Naive thymus-derived CD4-positive, alpha-beta T cell (primary cell): ENCODE measurements around the gene PRSS36. TPM values are rescaled to one million over a fixed set of nuclear protein-coding genes. Genes with fewer than 3 reads are reported as not detected.

Source experiments
- ATAC-seq: fragments of 150-1000 bp; cut with Tn5 transposase; 2 replicates; pipeline ENCODE4 v1.10.0; 2021; ENCODE audit warnings: mild to moderate bottlenecking, moderate library complexity
- CTCF ChIA-PET: fragments of 350-600 bp; sonication (Branson Sonifier 250); formaldehyde crosslinking; loops from one replicate; lab custom pipeline; 2021; ENCODE audit warnings: antibody characterized with exemption; lab: Charles Lee
- POLR2A ChIA-PET: fragments of 350-600 bp; sonication (Branson Sonifier 250); formaldehyde crosslinking; loops from one replicate; lab custom pipeline; 2021; ENCODE audit warnings: antibody characterized with exemption, inconsistent platforms; lab: Charles Lee
- DNase-seq, 9 donors: peaks; one replicate each; pipeline versions ENCODE4 v3.0.0 to v3.0.0-alpha.2; 2020 to 2022; ENCODE audit warnings: mixed read lengths in 1 of 9
- H3K27ac ChIP-seq: one replicate; pipeline ENCODE4 v1.7.0; 2013; ENCODE audit warnings: mild to moderate bottlenecking, low read depth, low read length, moderate library complexity
- H3K27me3 ChIP-seq, 2 donors: one replicate each; pipeline ENCODE4 v1.7.0; 2013; ENCODE audit warnings: low read length in 2 of 2, mild to moderate bottlenecking in 2 of 2, moderate library complexity in 2 of 2; ENCODE audit not compliant: control insufficient read depth in 2 of 2, insufficient read depth in 2 of 2
- H3K36me3 ChIP-seq, 3 experiments: 1 replicate in 2 of 3; 2 replicates in 1 of 3; pipeline ENCODE4 v1.7.0; 2013; ENCODE audit warnings: low read length in 3 of 3, mild to moderate bottlenecking in 3 of 3, moderate library complexity in 1 of 3; ENCODE audit not compliant: insufficient read depth in 3 of 3, control insufficient read depth in 2 of 3
- H3K4me1 ChIP-seq, 2 donors: one replicate each; pipeline ENCODE4 v1.7.0; 2013; ENCODE audit warnings: low read length in 2 of 2, mild to moderate bottlenecking in 2 of 2, moderate library complexity in 1 of 2; ENCODE audit not compliant: control insufficient read depth in 2 of 2, insufficient read depth in 2 of 2
- H3K4me3 ChIP-seq: 2 replicates; pipeline ENCODE4 v1.7.0; 2013; ENCODE audit warnings: mild to moderate bottlenecking, low read length
- H3K9me3 ChIP-seq, 3 experiments: 1 replicate in 2 of 3; 2 replicates in 1 of 3; pipeline ENCODE4 v1.7.0; 2013; ENCODE audit warnings: low read length in 3 of 3; ENCODE audit not compliant: control insufficient read depth in 2 of 3
- H3K27ac Mint-ChIP-seq, 9 donors: one replicate each; pipeline ENCODE4 v1.8.0; 2020 to 2022; ENCODE audit warnings: mixed read lengths in 9 of 9, mild to moderate bottlenecking in 8 of 9, moderate library complexity in 5 of 9, inconsistent platforms in 2 of 9
- H3K27me3 Mint-ChIP-seq, 5 donors: one replicate each; pipeline ENCODE4 v1.8.0; 2021 to 2022; ENCODE audit warnings: mixed read lengths in 5 of 5, mild to moderate bottlenecking in 1 of 5
- H3K36me3 Mint-ChIP-seq, 5 donors: one replicate each; pipeline ENCODE4 v1.8.0; 2020 to 2022; ENCODE audit warnings: mixed read lengths in 5 of 5, mild to moderate bottlenecking in 3 of 5, inconsistent platforms in 1 of 5
- H3K4me1 Mint-ChIP-seq, 7 donors: one replicate each; pipeline ENCODE4 v1.8.0; 2020 to 2022; ENCODE audit warnings: mixed read lengths in 7 of 7, mild to moderate bottlenecking in 3 of 7, inconsistent platforms in 1 of 7
- H3K4me3 Mint-ChIP-seq, 10 donors: one replicate each; pipeline ENCODE4 v1.8.0; 2020 to 2022; ENCODE audit warnings: mild to moderate bottlenecking in 10 of 10, mixed read lengths in 10 of 10, moderate library complexity in 6 of 10, inconsistent platforms in 2 of 10
- H3K9me3 Mint-ChIP-seq, 11 donors: one replicate each; pipeline ENCODE4 v1.8.0; 2020 to 2022; ENCODE audit warnings: mixed read lengths in 11 of 11, mild to moderate bottlenecking in 4 of 11, inconsistent platforms in 1 of 11, moderate library complexity in 1 of 11
- intact Hi-C, 2 donors: fragments of 100-400 bp; cut with micrococcal nuclease; formaldehyde crosslinking; loops; one replicate each; pipeline ENCODE4 v1.15.1; 2023
- polyA plus RNA-seq, 2 donors: library from polyadenylated mRNA; unstranded; fragments of 300-500 nt; fragmentation: Illumina TruSeq; gene quantifications; one replicate each; pipeline ENCODE4 v1.2.3, GENCODE V29; 2021
- total RNA-seq, 6 experiments: library from RNA in 5 of 6; stranded (reverse) in 5 of 6; gene quantifications; 1 replicate in 5 of 6; 2 replicates in 1 of 6; pipeline ENCODE4 v1.2.3 and lab custom pipeline; 2021 to 2026

PRSS36 gene
- total and polyA plus RNA-seq, 7 experiments from 2014 or later = 0.13 to 2.9 (median 1.2) TPM

DNA sequence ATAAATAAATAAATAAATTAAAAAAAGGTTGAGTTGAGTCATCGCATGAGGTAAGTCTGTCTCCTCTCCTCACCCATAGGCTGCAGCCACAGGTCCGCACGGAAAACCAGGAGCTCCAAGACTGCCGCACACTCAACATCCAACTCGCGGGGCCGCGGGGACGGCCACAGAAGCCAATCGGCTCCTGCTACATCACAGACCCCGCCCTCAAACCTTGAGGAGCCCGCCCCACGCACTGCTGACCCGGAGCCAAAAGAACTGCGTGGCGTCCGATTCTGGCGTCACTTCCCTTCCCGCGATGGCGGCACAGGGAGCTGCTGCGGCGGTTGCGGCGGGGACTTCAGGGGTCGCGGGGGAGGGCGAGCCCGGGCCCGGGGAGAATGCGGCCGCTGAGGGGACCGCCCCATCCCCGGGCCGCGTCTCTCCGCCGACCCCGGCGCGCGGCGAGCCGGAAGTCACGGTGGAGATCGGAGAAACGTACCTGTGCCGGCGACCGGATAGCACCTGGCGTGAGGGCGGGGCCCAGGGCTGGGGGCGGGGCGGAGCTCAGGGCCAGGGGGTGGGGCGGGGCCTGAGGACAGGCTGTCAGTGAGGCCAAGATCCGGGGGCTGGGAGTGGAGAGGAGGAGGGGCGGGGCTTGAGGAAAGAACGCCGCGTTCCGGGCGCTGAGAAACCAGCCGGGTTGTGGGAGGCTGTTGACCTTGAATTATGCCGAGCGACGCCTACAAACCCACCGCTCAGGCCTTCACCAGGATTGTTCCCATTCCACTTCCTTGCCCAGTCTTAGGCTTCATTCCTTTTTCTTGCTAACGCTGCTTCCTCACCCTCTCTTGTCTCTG lies 32.3 kb downstream of the PRSS36 start, which contains the start of gene KAT8:
TSS of gene KAT8 (plus strand) at position 281 of the 839 bp plus-strand sequence. CDS start at position 299, 18 bp downstream.
- POLR2A ChIA-PET = interaction anchor here (0.6 to 6.0 kb wide), 27 partner anchors 9 to 1191 kb away, joined by 3 to 87 read pairs (median 4); partner anchors contain the start of genes ARMC5, BCKDK, FUS and ORAI3
- Histone ChIP-seq H3K36me3 (peaks cover 5 to 41% (median 9%) of the 10 kb centered on the region in 3 experiments), H3K4me3 (peak within 1 kb of the TSS; percentile 65), H3K27ac (peak within 1 kb of the TSS; percentile 98), H3K9me3 (no peaks in the 10 kb centered on the region), H3K27me3 (no peaks in the 10 kb centered on the region), H3K4me1 (peaks cover 7 to 15% of the 10 kb centered on the region in 2 donors)
- peaks cover 0 to 20% (median 10%) of the 10 kb centered on the region in 5 donors for H3K36me3 Mint-ChIP-seq
- peaks cover 12 to 32% (median 24%) of the 10 kb centered on the region in 7 donors for H3K4me1 Mint-ChIP-seq
- intact Hi-C loops = loop anchor here (1.0 to 5.0 kb wide), 13 partner anchors 13 to 391 kb away; partner anchors contain the start of genes FUS (in 2 of the 2), SETD1A (in 2 of the 2), STX4 (in 2 of the 2) and VKORC1 (in 2 of the 2)
- CTCF ChIA-PET = interaction anchor here (0.8 to 3.1 kb wide), 3 partner anchors 22 to 44 kb away, joined by 4 to 14 read pairs (median 5); partner anchors contain the start of genes ZNF646 and ZNF668
- H3K27me3 Mint-ChIP-seq = no peaks in the 10 kb centered on the region
- ATAC-seq = peak; percentile 95
- peak within 1 kb of the TSS; percentile 86 to 95 (median 90) for H3K4me3 Mint-ChIP-seq
- H3K9me3 Mint-ChIP-seq = peaks cover 0 to 4% (median 0%) of the 10 kb centered on the region in 11 donors
- DNase-seq = peak; percentile 88 to 99 (median 97)
- H3K27ac Mint-ChIP-seq = peak within 1 kb of the TSS; percentile 77 to 96 (median 89)

DNA sequence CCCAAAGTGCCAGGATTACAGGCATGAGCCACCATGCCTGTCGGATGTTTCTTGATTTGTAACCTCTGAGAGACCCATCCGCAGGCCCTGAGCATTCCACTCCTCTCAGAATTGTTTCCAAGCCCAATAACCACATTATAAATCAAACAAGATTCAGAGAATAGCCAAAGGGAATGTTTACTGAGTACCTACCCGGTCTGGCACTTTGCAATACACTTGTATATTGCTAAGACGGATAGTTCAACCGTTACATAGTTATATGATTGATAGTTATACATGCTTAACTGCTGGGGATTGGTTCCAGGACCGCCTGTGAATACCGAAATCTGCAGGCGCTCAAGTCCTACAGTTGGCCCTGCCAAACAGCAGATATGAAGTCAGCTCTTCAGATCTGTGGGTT lies 35.4 kb downstream of the PRSS36 start:
- Histone ChIP-seq H3K4me3 (no peak overlapping the region), H3K4me1 (peaks cover 7 to 17% of the 10 kb centered on the region in 2 donors), H3K27me3 (no peaks in the 10 kb centered on the region), H3K27ac (no peak overlapping the region), H3K9me3 (no peaks in the 10 kb centered on the region), H3K36me3 (peaks cover 0 to 42% (median 0%) of the 10 kb centered on the region in 3 experiments)
- no peaks in the 10 kb centered on the region for H3K27me3 Mint-ChIP-seq
- H3K4me1 Mint-ChIP-seq = peaks cover 14 to 39% (median 23%) of the 10 kb centered on the region in 7 donors
- peaks cover 0 to 10% (median 0%) of the 10 kb centered on the region in 5 donors for H3K36me3 Mint-ChIP-seq
- ChIA-PET POLR2A (interaction anchor here (1.0 to 2.6 kb wide), 2 partner anchors 27 to 66 kb away, joined by 3 to 10 read pairs; partner anchors contain the start of gene FUS), CTCF (no interaction called here)
- H3K4me3 Mint-ChIP-seq = no peak overlapping the region
- intact Hi-C loops = no loop called here
- H3K9me3 Mint-ChIP-seq = peaks cover 0 to 4% (median 0%) of the 10 kb centered on the region in 11 donors
- H3K27ac Mint-ChIP-seq = peak overlapping the region in 1 of 9 donors; percentile 59
- ATAC-seq (no peak), DNase-seq (no peak)

DNA sequence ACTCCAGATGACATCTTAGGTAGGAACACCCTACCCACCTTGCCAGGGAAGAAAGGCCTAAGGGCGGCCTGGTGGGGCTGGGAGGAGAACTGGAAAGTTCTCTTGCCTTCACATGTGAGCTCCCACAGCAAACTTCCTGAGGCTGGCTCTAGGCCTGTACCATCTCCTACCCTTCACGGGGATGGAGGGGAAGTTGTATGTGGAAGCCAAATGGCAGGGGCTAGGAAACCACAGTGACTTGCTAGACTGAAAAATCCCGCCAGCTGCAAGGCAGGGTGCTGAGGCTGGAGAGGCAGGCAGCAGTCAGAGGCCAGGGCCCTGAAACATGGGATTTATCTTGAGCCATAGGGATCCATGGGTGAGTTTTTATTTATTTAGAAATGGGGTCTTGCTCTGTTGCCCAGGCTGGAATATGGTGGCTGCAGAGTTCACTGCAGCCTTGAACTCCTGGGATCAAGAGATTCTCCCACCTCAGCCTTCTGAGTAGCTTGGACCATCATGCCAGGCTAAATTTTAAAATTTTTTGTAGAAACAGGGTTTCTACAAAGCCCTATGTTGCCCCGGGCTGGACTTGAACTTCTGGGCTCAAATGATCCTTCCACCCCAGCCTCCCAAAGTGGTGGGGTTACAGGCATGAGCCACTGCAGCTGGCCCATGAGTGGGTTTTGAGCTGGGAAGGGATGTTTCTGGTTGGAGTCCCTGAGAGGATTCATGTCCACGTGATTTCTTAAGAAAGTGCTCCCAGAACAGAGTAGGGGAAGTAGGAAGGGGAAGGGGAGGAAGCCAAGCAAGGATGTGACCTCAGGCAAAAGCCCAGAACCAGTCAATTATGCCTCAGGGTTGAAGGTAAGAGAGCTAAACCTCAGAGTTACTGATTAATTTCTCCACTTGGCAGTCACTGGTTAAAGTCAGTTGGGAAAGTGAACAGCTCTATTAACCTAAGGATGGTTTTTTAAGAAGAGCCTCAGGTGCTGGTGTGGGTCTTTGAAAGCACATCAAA lies 36.4 kb downstream of the PRSS36 start:
- intact Hi-C loops = no loop called here
- ATAC-seq = no peak
- POLR2A ChIA-PET = interaction anchor here (1.0 to 2.6 kb wide), 3 partner anchors 28 to 67 kb away, joined by 3 to 10 read pairs (median 3); partner anchors contain the start of genes FUS and ZNF668
- Histone ChIP-seq H3K27ac (no peak overlapping the region), H3K4me1 (peaks cover 5 to 16% of the 10 kb centered on the region in 2 donors), H3K9me3 (no peaks in the 10 kb centered on the region), H3K27me3 (no peaks in the 10 kb centered on the region), H3K4me3 (no peak overlapping the region), H3K36me3 (peaks cover 0 to 35% (median 0%) of the 10 kb centered on the region in 3 experiments)
- Mint-ChIP-seq H3K9me3 (peaks cover 0 to 3% (median 0%) of the 10 kb centered on the region in 11 donors), H3K4me3 (peak overlapping the region in 2 of 10 donors; percentile 38 to 47), H3K27me3 (no peaks in the 10 kb centered on the region), H3K36me3 (peaks cover 0 to 11% (median 0%) of the 10 kb centered on the region in 5 donors), H3K4me1 (peaks cover 11 to 35% (median 18%) of the 10 kb centered on the region in 7 donors), H3K27ac (peak overlapping the region in 6 of 9 donors; percentile 6 to 74 (median 50))
- no peak for DNase-seq
- CTCF ChIA-PET = no interaction called here

DNA sequence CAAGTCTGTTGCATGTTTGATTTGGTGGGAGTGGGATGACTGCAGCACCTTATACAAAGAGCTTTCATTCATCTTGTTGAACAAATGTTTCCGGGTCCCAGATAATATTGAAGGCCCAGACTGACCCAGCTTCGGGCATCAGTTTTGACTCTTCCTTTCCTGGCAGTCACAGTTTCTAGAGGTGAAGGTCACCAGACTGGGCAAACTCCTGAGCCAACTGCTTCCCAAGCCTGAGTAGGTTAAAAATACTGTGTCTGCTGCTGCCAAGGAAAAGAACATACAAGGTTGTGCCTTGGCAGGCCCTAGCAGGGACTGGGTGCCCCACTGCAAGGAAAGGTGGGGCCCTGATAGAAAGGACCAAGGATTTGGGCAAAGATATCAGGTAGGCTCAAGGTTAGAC lies 37.2 kb downstream of the PRSS36 start:
- Mint-ChIP-seq H3K36me3 (peaks cover 0 to 11% (median 0%) of the 10 kb centered on the region in 5 donors), H3K4me1 (peaks cover 9 to 34% (median 14%) of the 10 kb centered on the region in 7 donors), H3K9me3 (no peaks in the 10 kb centered on the region), H3K4me3 (peak overlapping the region in 1 of 10 donors; percentile 25), H3K27me3 (no peaks in the 10 kb centered on the region), H3K27ac (no peak overlapping the region)
- POLR2A ChIA-PET = interaction anchor here (1.2 kb wide), 1 partner anchor 39 kb away, joined by 3 read pairs; the partner anchor contains the start of gene ZNF668
- no peaks in the 10 kb centered on the region for H3K27me3 ChIP-seq
- no peak for DNase-seq
- no peaks in the 10 kb centered on the region for H3K9me3 ChIP-seq
- peaks cover 0 to 38% (median 0%) of the 10 kb centered on the region in 3 experiments for H3K36me3 ChIP-seq
- intact Hi-C loops = no loop called here
- H3K4me3 ChIP-seq = no peak overlapping the region
- CTCF ChIA-PET = no interaction called here
- no peak for ATAC-seq
- no peak overlapping the region for H3K27ac ChIP-seq
- H3K4me1 ChIP-seq = peaks cover 3 to 16% of the 10 kb centered on the region in 2 donors

DNA sequence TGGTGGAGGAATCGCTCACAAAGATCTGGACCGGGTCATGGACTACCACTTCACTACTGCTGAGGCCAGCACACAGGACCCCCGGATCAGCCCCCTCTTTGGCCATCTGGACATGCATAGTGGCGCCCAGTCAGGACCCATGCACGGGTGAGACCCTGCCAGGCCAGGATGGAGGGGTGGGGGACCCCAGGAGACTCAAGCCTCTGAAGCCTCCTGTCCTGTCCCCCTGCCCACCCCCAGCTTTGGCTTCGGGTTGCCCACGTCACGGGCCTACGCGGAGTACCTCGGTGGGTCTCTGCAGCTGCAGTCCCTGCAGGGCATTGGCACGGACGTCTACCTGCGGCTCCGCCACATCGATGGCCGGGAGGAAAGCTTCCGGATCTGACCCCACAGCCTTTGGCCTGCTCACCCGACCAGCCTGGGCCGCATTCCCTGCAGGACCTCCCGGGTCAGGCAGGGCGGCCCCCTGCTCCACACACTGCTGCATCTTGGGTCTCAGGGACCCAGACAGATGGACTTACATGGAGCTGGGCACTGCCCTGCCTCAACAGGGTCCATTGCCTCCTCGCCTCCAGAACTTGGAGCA lies 37.9 kb downstream of the PRSS36 start:
- H3K4me3 Mint-ChIP-seq = no peak overlapping the region
- no peaks in the 10 kb centered on the region for H3K27me3 ChIP-seq
- H3K4me1 ChIP-seq = peaks cover 4 to 16% of the 10 kb centered on the region in 2 donors
- no peak overlapping the region for H3K27ac Mint-ChIP-seq
- H3K9me3 Mint-ChIP-seq = no peaks in the 10 kb centered on the region
- POLR2A ChIA-PET = interaction anchor here (0.7 to 1.1 kb wide), 2 partner anchors 30 to 395 kb away, joined by 3 to 5 read pairs; no protein-coding TSS in a partner anchor
- H3K36me3 Mint-ChIP-seq = peaks cover 0 to 11% (median 0%) of the 10 kb centered on the region in 5 donors
- no peak overlapping the region for H3K27ac ChIP-seq
- peaks cover 0 to 38% (median 0%) of the 10 kb centered on the region in 3 experiments for H3K36me3 ChIP-seq
- no peaks in the 10 kb centered on the region for H3K27me3 Mint-ChIP-seq
- intact Hi-C loops = no loop called here
- no peak for ATAC-seq
- no peaks in the 10 kb centered on the region for H3K9me3 ChIP-seq
- no peak overlapping the region for H3K4me3 ChIP-seq
- CTCF ChIA-PET = interaction anchor here (0.8 to 1.2 kb wide), 2 partner anchors 17 to 20 kb away, joined by 3 to 4 read pairs; no protein-coding TSS in a partner anchor
- DNase-seq = no peak
- H3K4me1 Mint-ChIP-seq = peaks cover 10 to 39% (median 19%) of the 10 kb centered on the region in 7 donors
